HL-60/S4 treated with retinoic acid at 250 ng/mL for 4 days and 3 days (cell line): Measurements from ENCODE around the gene C1orf21.

Source experiments
- in situ Hi-C: fragments of 300-500 bp; cut with MboI; formaldehyde crosslinking; loops from 2 replicates; pipeline ENCODE4 v1.7.0; 2022; ENCODE audit warnings: low sequenced_read_pairs

The C1orf21 gene

GRCh38 chr1:184442260-184442659, 55.4 kb downstream of the C1orf21 start:
- in situ Hi-C loops = no loop called here

DNA sequence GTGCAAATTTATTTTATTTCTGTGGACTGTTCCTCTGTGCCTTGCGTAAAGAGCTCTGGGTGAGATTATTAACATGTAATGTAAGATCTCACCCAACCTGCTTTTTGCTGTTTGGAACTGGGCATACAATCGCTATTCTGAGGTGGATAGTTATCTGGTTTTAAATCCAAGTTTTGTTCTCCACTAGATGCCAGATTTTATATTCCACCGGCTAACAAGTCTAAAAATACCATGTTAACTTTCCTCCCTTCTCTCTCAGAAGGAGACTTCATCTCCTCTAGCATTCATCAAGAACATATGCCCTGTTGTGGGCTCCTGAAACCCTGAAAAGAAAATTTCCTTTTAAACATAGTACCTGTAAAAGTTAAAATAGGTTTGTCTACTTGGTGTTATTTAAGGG, 56.4 kb downstream of the C1orf21 start:
- in situ Hi-C loops = no loop called here

- in situ Hi-C loops = no loop called here
Observed at GRCh38 chr1:184443624-184444023, 56.8 kb downstream of the C1orf21 start.

DNA sequence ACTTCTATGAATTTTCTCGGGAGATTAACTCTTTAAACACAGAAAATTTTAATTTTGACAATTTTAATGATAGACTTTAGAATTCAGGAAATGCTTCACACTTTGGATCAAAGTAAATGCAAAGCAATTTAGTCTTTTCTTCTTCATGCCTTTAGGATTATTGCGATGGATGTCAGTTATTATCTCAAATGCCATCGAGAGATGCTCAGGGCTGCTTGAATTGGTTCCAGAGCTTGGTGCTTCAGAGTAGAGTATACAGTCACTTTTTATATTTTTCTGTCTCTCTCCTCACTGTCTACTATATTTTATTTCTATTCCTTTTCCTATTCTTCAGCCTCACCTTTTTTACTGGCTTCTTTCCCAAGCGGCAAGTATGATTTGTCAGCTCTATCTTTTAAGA, 59.2 kb downstream of the C1orf21 start:
- in situ Hi-C loops = no loop called here

DNA sequence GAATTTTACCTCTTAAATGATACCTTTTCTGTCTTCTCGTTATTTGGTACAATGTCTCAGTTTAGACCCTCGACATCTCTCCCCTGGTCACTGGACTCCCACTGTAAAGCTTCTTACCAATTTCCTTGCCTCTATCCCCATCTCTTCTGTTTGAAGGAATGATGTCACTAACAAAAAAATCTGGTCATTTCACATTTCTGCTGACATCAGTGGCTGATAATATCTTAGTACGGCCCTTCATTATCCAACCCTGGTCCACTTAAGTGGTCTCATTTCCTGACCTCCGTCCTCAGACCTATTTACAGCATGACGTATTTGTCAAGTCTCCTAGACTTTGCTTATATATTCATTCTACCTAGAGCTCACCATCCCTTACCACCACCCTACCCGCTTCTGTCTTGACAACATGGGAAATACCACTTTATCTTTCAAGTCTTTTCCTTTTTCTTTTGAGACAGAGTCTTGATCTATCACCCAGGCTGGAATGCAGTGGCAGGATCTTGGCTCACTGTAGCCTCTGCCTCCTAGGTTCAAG, 60.9 kb downstream of the C1orf21 start:
- in situ Hi-C loops = no loop called here

DNA sequence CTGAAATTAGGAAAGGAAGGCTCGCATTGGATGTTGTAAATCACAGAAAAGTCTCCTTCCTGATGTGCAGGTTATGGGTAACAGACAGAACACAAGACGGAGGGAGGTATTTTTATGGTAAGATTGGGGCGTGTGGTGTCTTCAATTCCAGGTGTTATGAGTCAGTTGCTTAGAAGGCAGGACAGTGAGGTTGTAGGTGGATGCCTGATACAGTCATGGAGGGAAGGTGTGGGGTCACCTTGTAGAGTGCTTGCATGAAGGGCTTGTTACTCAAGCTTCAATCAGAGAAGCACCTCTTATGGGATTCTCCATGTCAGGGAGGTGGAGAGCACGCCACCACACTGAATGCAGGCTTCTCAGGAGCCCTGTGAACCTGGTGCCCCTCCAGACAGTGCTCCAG, 63.1 kb downstream of the C1orf21 start:
- in situ Hi-C loops = no loop called here

- in situ Hi-C loops = no loop called here
Observed at GRCh38 chr1:184455786-184456185, 69.0 kb downstream of the C1orf21 start.

- in situ Hi-C loops = no loop called here
Observed at GRCh38 chr1:184456189-184456588, 69.4 kb downstream of the C1orf21 start.

DNA sequence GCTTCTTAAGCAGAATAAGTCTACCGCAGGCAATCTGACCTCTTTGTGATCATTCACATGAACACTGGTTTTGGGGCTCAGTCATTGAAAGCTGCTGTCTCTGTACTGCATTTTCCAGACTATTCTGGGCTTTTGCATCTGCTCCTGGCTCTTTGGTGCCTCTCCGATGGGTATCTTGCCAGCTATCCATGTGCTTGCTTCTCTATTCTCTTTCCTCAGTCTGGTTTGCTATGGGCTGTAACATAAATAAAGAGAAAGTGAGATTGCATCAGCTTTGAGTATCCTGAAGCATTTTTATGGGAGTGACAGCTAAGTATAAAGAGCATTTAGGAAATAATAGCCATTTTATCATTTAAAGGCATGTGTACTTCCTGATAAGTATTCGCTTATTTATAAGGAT, 70.7 kb downstream of the C1orf21 start:
- in situ Hi-C loops = no loop called here

- in situ Hi-C loops = no loop called here
Observed at GRCh38 chr1:184461321-184461720, 74.5 kb downstream of the C1orf21 start.

- in situ Hi-C loops = no loop called here
Observed at GRCh38 chr1:184462155-184462554, 75.3 kb downstream of the C1orf21 start.

DNA sequence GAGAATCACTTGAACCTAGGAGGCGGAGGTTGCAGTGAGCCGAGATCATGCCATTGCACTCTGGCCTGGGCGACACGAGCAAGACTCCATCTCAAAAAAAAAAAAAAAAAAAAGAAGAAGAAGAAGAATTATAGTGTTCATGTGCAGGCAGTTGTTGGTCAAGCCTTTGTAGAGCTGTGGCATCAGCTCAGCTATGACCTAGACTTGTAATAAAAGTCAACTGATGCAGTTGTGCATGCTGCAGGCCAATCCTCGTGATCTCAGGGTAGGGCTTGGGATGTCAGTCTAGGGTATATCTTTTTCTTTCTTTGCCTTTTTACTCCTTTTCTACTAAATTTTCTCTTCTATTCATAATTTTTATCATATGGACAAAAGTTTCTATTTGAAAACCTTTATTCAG, 76.2 kb downstream of the C1orf21 start:
- in situ Hi-C loops = no loop called here

- in situ Hi-C loops = no loop called here
Observed at GRCh38 chr1:184463680-184464079, 76.9 kb downstream of the C1orf21 start.

GRCh38 chr1:184464757-184465156, 77.9 kb downstream of the C1orf21 start:
- in situ Hi-C loops = no loop called here

DNA sequence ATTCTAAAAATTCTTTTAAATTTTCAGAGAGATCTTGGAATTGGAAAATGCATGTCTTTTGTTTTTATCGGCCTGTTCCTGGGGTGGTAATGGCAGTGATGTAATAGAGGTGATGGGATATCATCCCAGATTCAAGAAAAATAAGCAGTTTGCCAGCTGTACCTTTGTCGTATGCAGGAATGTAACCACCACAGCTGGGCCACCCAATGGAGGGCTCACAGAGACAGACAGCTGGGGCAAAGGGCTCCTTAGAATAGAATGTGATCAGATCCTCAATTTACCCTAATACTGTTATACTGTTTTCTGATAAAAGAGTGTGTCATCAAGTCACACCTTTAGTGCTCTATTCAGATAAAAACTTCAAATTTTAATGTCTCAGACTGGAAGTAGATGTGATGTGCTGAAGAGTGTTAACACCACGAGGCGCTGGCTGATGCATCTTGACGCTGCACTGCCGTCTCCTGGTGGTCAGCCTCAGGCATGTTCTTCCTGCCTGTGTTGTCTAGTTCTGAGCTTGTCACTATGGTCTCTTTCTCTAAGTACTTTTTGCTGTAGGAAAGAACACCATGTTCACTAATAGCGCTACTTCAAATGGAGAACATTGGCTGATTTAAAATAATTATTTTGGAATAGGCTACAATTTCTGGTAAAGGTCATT, 78.8 kb downstream of the C1orf21 start:
- in situ Hi-C loops = no loop called here

DNA sequence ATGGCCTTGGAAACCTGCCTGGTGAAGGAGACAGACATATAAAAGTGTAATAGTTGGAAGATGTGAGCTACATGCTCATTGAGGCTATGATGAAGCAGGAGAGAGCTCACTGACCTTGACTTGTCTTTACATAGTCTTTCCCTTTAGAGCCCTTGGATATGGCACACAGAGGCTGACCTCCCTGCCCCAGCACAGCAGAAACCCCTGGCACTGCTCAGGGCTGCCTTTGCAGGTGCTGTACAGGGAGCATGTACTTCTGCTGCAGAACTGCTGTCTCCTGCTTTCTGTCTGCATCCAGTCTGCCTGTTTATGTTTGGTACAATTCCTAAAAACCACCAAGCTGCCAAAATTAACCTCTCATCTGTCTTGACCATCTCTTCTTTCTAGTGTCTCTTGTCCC, 80.5 kb downstream of the C1orf21 start:
- in situ Hi-C loops = no loop called here

DNA sequence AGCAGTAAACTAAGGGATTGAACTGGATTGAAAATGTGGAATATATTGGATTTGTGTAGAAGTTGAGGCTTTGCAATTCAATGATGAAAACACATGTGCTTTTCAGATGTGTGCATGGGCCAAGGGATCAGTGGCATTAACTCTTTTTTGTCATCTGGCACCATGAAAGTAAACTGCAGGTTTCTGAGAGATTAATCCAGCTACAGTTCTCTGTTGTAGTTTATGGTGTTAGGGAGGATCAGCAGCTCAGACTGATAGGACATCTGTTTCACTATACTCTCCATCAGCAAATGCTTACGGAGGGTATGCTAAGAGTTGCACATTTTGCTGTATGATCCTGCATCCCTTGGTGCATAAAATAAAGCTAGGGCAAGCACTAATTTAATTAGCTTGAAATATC, 82.6 kb downstream of the C1orf21 start:
- in situ Hi-C loops = no loop called here

DNA sequence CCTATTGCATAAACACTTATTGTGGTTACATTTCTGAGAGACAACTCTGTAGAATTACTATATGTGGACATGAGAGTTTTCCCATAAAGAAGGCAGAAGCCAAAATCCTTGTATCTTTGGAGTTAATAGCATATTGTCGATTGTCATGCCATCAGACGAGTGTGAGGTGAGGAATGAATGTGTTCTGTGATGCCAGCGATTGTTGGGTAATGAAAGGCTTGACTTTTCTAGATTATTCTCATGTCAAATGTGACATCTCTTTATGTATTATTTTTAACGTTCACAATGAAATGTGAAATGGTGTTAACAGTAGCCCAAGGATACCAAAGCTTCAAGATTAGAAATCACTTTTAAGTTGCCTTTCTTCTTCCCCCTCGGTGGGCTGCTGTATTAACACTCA, 84.9 kb downstream of the C1orf21 start:
- in situ Hi-C loops = no loop called here

DNA sequence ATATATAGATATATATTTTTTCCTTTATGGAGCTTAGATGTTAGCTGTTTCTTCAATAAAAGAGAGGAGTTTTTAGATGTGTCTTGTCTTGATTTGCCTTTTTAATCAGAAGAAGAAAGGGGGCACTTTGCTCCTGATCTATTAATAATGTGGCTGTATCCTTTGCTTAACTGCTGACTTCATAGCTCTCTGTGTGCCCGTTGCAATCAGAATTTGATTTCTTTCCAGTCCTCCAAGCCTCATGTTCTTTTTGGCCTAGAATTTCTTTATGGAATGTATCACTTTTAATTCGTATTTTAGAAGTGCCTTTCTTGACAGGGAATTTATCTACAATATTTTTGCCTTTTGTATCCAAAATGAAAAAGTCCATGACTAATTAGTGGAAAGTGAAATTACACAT, 85.3 kb downstream of the C1orf21 start:
- in situ Hi-C loops = no loop called here

DNA sequence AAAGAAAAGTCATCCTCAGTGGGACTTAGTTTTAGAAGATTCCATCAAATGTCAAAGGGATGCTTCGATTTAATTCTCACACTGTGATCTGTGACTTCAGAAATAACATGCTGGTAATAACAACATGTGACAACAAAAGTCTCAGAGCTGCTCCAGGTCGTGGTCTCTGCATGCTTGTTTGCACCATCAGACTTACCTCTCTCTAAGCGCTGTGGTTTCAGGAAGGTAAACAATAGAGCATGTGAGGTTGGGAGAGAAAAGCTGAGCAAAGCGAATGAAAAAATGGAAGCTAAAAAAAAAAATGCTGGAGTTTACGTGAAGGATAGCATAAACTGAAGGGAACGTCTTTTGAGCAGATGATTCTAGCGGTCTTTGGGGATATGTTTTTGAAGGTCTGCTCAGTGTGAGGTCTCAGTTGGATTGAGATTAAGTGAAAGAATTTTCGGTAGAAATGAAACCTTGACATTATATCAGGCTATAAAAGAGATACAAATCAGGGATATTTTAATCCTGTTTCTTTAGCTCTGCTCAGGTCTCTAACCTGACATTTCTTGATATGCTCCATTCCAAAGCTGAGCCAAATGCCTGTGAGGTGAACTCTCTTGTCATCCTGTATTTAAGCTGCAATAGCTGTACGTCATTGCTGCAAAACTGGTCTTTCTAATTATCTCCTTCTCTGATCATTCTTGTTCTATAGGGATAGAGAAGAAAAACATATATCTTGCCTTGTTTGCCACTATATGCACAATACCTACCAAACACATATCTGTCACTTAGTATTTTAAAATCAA, 86.5 kb downstream of the C1orf21 start:
- in situ Hi-C loops = no loop called here

DNA sequence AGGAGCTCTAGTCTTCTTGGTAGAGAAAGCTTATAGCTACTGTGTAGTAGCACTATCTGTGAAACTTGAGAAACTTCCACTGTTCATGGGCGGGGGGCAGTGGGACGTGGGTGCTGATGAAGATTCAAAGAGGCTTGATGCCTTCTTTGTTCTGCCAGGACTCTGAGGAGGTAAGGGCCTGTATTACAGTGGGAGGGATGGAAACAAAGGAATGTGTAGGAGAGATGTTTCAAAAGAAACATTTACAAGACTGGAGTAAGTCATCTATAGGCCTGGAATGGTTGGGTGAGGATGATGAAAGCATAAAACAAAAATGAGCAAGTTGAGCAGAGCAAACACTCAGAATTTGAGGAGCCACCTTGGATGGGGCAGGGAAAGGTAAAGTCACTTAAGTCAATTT, 89.4 kb downstream of the C1orf21 start:
- in situ Hi-C loops = no loop called here

- in situ Hi-C loops = no loop called here
Observed at GRCh38 chr1:184479435-184480167, 92.8 kb downstream of the C1orf21 start.
